HG02840 (cell line): ENCODE results near the gene RPS6KL1.

Experiments
- ATAC-seq: cut with Tn5 transposase; IDR thresholded peaks from one replicate; pipeline ENCODE4 v1.9.1; 2021; ENCODE audit warnings: mild to moderate bottlenecking, moderate library complexity, moderate number of reproducible peaks; ENCODE audit not compliant: unreplicated experiment, low FRiP score

Gene RPS6KL1

GRCh38 chr14:74896400-74896799 is 26.7 kb downstream of the RPS6KL1 start:
- no peak for ATAC-seq

DNA sequence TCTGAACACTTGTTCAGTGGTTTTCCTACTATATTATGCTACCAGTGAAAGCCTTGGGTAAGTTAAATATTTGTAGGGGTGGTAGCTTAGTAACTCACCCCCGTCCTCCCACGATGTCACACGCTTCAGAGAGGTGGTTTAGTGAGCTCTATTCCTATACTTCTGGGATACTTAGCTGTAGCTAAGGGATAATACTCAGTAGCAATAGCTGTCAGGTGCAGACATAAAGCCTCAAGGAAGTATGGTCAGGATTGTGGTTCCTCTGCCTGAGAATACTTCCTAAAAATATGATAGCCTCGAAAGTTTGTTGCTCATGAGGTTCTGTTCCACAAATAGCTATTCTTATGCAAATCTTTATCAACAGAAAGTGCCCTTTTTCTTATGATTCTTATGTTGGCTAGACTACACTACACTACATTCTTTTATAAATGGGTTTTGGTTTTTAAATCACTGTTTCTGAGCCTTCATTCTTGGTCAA is 29.4 kb downstream of the RPS6KL1 start:
- ATAC-seq = no peak

- ATAC-seq = no peak
These were observed 30.3 kb downstream of the RPS6KL1 start for GRCh38 chr14:74892745-74893144.

DNA sequence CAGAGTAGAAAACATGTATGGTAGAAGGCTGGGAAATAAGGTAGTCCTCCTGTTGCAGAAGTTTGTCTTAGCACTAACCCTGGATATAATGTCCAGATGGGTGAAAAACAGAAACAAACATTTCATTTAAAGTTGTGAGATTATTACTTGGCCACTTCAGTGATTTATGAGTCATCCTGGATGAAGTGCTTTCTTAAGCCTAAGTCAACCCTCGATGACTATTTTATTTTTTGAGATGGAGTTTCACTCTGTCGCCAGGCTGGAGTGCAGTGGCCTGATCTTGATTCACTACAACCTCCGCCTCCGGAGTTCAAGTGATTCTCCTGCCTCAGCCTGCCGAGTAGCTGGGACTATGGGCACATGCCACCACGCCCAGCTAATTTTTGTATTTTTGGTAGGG is 31.2 kb downstream of the RPS6KL1 start:
- ATAC-seq = no peak

DNA sequence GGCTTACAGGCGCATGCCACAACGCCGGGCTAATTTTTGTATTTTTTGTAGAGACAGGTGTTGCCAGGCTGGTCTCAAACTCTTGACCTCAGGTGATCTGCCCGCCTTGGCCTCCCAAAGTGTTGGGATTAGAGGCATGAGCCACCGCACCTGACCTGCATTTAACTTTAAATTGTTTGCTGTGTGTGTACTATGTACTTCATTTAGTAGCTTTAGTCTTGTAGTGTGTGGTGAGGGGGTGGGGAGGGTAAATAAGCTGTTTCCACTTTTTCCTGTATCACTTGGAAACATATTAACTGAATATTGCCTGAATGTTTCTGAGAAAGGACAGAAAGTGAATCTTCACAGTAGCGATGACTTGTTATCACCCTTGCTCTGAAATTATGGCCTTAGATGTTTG is 32.8 kb downstream of the RPS6KL1 start:
- no peak for ATAC-seq

DNA sequence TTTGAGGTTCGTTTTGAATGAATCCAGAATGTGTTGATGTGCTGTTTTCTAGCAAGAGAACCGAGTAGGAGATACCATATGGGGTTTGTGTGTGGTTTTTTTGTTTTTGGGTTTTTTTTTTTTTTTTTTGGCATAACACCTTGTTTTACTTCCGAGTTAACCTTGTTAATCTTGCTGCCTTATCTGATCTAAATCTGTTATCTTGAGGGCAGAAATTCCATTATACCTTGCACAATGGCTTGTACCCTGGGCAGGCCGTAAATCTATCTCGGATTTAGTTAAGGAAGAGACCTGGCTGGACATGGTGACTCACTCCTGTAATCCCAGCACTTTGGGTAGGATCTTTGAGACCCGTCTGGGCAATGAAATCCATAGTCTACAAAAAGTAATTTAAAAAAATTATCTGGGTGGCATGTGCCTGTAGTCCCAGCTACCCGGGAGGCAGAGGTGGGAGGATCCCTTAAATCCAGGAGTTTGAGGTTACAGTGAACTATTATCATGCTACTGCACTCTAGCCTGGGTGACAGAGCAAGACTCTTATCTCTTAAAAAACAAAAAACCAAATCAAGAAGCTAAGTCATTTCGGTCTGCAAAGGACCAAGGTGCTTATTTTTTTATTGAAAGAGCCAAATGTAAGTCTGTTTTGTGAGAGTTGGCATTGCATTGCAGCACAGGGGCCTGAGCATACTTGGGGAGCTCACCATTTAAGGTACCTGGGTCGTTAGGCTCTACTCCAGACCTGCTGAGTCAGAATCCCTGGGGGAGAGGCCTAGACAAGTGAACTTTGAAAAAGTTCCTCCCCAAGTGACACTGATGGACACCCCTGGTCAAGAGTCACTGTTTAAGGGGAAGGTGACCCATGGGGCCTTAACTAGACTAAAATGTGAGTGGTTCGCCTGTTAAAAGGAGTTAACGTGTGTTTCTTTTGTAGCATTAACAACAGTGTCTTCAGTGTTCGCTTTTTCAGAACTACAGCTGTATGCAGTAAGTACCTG is 34.6 kb downstream of the RPS6KL1 start:
- no peak for ATAC-seq

- ATAC-seq = no peak
These were observed 37.1 kb downstream of the RPS6KL1 start for GRCh38 chr14:74886001-74886400.

DNA sequence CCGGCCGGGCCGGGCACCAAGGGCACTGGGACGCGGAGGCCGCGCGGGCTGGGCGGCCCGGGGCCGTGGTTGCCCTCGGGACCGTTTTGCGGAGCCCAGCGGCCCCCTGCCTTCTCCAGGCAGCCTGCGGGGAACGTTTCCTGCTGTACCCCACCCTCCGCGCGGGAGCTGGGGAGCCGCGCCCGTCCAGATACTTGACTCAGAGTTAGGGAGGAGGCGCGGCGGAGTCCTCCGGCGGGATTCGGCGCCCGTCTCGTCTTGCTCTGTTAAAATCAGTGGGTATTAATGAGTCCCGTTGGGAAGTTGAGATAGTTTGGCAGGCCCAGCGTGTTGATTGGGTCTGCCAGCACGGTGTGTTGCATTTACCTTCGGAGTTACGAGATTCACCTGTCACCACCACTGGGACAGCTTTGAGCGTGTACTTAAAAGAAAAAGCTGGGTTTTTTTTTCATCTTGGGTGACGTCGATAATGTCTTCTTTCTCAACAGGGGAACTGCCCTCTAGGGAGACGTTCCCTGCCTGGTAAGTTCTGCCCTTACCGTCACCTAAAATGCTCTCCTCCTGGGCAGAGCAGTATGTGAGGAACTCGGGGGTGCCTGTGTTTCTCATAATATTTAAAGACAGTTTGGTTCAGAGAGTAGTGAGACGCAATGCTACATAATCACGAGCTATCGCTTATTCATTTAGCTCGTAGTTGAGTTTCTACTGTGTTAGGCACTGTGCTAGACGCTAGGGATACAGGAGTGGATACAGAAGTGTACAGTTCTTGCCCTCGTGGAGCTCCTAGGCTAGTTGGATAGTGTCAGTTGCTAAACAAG is 40.7 kb downstream of the RPS6KL1 start:
- peak; percentile 32 for ATAC-seq

DNA sequence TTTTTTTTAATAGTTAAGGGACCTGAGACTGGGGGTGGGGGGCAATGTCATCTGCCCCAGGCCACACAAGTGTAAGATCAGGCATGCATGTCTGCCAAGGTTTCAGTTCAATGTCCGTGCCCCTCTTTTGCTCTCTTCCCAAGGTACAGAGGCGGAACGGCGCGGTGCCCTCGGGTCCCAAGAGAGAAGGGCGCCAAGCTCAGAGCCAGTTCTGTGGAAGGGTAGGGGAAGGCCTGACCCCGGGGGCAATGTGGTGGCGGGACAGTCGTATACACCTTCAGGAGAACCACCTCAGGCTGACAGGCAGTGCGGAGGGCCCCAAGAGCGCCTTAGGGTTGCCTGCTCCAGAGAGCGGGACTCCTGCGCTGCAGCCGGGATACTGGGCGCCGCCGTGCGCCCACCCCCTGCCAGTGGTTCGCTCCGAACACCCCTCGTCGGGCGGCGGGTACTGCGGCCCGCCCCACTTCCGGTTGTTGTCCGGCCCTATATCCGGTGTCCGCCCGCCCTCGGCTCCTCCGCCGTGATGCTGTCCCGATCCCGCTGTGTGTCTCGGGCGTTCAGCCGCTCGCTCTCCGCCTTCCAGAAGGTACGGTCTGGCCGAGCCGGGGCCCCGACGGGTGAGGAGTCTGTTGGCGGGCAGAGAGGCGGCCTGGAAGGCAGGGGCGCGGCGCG is 41.5 kb downstream of the RPS6KL1 start, which contains the start of gene DLST:
Gene DLST, plus strand, starts transcription at position 486 of the 672 bp plus-strand sequence. Its CDS starts 38 bp downstream, at position 524.
- peak; percentile 96 for ATAC-seq

- no peak for ATAC-seq
These were observed 43.5 kb downstream of the RPS6KL1 start for GRCh38 chr14:74879427-74880182.

DNA sequence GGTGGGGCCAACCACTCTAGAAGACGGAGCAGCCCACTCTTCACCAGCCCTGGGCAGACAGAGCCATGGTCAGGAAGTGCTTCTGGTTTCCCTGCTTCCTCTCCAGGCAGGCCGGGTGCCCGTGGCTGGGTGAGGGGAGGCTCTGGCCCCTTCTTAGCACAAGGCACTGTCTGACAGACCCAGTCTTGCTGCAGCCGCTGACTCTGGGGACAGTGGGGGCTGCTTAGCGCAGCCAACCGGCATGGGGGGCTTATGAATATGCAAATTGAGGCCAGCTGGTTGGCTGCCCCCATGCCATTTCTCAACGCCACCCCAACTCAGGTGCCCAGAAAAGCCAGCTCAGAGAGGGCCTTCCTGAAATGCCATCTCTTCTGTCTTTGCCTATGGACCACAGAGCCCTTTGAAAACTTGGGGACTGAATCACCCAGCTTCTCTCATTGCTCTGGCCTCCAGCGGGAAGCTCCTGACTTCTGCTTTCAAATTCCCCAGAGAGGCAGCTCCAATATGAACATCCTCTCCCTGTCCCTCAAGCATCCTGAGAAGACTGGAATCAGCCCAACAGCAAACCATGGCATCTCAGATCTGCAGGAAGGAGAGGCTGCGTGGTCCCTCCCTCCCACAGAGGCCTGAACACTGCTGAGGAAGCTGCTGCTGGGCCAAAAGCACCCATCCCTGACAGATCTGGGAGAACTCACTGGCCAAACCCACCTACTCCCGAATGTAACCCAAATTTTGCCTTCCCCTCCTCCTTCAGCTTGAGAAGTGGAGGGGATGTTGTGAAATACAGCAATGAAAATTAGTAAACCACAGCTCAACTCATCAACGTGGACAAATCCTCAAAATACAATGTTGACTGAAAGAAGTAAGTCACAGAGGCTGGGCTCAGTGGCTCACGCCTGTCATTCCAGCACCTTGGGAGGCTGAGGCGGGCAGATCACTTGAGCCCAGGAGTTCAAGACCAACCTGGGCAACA is 46.8 kb downstream of the RPS6KL1 start, which contains the start of gene PROX2:
Gene PROX2, minus strand, starts transcription at position 205 of the 973 bp plus-strand sequence. CDS start 12,311 bp downstream, outside the sequence.
- ATAC-seq = no peak

GRCh38 chr14:74875204-74875603 is 47.9 kb downstream of the RPS6KL1 start:
- no peak for ATAC-seq

GRCh38 chr14:74871819-74872218 is 51.2 kb downstream of the RPS6KL1 start:
- no peak for ATAC-seq

- no peak for ATAC-seq
These were observed 54.3 kb downstream of the RPS6KL1 start for GRCh38 chr14:74868739-74869138.

DNA sequence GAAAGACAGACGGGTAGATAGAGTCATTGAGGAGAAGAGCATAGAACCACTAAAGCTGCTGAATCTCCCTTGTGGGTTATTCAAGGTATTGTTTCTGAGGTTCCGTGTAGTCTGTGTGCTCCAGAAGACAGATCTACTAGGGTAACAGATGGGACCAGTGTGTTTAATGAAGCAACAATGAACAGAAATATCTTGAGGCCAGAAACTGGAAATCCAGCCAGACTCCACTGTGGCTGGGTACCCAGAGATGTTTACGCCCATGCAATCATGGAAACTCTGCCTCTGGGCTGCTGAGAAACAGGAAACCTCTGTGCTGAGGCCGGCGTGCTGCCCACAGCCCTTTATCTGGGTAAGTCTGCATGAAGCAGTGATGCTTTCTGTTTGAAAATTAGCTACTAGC is 55.4 kb downstream of the RPS6KL1 start:
- no peak for ATAC-seq

- no peak for ATAC-seq
These were observed 56.2 kb downstream of the RPS6KL1 start for GRCh38 chr14:74866708-74867389.

DNA sequence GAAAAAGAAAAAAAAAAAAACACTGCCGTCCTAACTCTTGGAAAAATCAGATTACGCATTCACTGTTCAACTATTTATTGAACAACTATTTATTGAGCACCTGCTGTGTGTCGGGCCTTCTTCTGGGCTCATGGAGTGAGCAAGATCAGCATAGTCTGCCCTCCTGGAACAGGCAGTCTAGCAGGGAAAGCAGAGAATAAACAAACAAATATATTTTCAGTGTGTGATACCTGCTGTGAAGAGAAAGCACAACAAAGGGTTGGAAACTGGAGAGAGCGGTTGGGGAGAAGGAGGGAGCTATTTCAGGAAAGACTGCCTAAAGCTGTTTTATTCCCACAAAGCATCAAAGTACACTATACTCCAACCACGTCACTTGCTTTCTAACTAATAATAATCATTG is 57.9 kb downstream of the RPS6KL1 start:
- ATAC-seq = no peak

- no peak for ATAC-seq
These were observed 58.9 kb downstream of the RPS6KL1 start for GRCh38 chr14:74864198-74864597.
